GM12873 (cell line): ENCODE results near the gene SNAI3.

ENCODE experiments used
- CTCF ChIP-seq: IDR thresholded peaks from 2 replicates; pipeline ENCODE4 v1.5.1; 2012; ENCODE audit warnings: low read depth, mild to moderate bottlenecking, moderate library complexity, low read length, control low read depth; ENCODE audit not compliant: insufficient read depth; ENCODE audit errors: missing control alignments

SNAI3 gene

GRCh38 chr16:88667461-88667860, 18.8 kb downstream of the SNAI3 start:
- TF ChIP-seq CTCF, result no peak

- no peak for TF ChIP-seq CTCF
These were observed 20.7 kb downstream of the SNAI3 start for GRCh38 chr16:88665570-88665969.

- no peak for TF ChIP-seq CTCF
These were observed 21.2 kb downstream of the SNAI3 start for GRCh38 chr16:88665148-88665547.

- no peak for TF ChIP-seq CTCF
These were observed 23.3 kb downstream of the SNAI3 start, which contains the start of gene MVD for GRCh38 chr16:88662843-88663606. MVD (minus strand) TSS chr16:88663091; CDS start chr16:88663080, 11 bp downstream.

- TF ChIP-seq CTCF, result no peak
These were observed 24.0 kb downstream of the SNAI3 start for GRCh38 chr16:88662222-88662842.

- no peak for TF ChIP-seq CTCF
These were observed 24.8 kb downstream of the SNAI3 start for GRCh38 chr16:88661468-88661867.

- no peak for TF ChIP-seq CTCF
These were observed 27.1 kb downstream of the SNAI3 start for GRCh38 chr16:88659160-88659559.
